ES-I3 (cell line): ENCODE results near the gene SCN4A.

Experiments
- H3K36me3 ChIP-seq: 2 replicates; pipeline ENCODE4 v1.6.1; 2013; ENCODE audit warnings: mild to moderate bottlenecking, low read length, control low read depth, moderate library complexity; ENCODE audit not compliant: insufficient read depth
- H3K4me1 ChIP-seq: 2 replicates; pipeline ENCODE4 v1.6.1; 2013; ENCODE audit warnings: mild to moderate bottlenecking, control low read depth, low read length; ENCODE audit not compliant: insufficient read depth
- H3K9ac ChIP-seq: 2 replicates; pipeline ENCODE4 v1.6.1; 2013; ENCODE audit warnings: low read depth, mild to moderate bottlenecking, low read length, moderate library complexity
- H3K9me3 ChIP-seq: 2 replicates; pipeline ENCODE4 v1.6.1; 2013; ENCODE audit warnings: mild to moderate bottlenecking, low read length, moderate library complexity; ENCODE audit not compliant: control insufficient read depth, insufficient read depth

SCN4A gene

GRCh38 chr17:63945784-63946439, 26.8 kb downstream of the SCN4A start:
- no peak overlapping the region for H3K9ac ChIP-seq
- peaks cover 8% of the 10 kb centered on the region; the same call in 1 of the 2 replicates for H3K4me1 ChIP-seq
- H3K36me3 ChIP-seq = no peaks in the 10 kb centered on the region
- H3K9me3 ChIP-seq = no peaks in the 10 kb centered on the region

- H3K4me1 ChIP-seq = peaks cover 4% of the 10 kb centered on the region; the same call in 1 of the 2 replicates
- no peaks in the 10 kb centered on the region for H3K36me3 ChIP-seq
- no peaks in the 10 kb centered on the region for H3K9me3 ChIP-seq
- H3K9ac ChIP-seq = no peak overlapping the region
These were observed 27.8 kb downstream of the SCN4A start for GRCh38 chr17:63944736-63945499.

DNA sequence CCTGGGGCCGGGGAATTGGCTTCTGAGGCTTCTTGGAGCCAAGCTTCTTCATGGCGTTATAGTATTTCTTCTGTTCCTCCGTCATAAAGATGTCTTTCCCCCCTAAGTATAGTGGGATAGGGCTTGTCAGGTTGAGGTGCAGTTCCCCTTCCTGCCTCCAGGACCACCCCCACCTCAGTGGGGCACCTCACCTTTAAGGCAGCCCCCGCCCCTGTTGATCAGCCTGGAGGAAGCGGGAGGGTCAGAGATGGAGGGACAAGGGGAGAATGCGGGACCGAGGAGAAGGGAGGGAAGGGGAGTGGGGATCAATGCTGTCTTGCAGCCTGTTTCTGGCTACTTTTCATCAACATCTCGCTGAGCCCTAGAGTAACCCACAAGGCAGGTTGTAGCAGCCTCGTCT, 29.0 kb downstream of the SCN4A start:
- H3K9ac ChIP-seq = no peak overlapping the region
- H3K9me3 ChIP-seq = no peaks in the 10 kb centered on the region
- H3K36me3 ChIP-seq = no peaks in the 10 kb centered on the region
- H3K4me1 ChIP-seq = peaks cover 4% of the 10 kb centered on the region; the same call in 1 of the 2 replicates

DNA sequence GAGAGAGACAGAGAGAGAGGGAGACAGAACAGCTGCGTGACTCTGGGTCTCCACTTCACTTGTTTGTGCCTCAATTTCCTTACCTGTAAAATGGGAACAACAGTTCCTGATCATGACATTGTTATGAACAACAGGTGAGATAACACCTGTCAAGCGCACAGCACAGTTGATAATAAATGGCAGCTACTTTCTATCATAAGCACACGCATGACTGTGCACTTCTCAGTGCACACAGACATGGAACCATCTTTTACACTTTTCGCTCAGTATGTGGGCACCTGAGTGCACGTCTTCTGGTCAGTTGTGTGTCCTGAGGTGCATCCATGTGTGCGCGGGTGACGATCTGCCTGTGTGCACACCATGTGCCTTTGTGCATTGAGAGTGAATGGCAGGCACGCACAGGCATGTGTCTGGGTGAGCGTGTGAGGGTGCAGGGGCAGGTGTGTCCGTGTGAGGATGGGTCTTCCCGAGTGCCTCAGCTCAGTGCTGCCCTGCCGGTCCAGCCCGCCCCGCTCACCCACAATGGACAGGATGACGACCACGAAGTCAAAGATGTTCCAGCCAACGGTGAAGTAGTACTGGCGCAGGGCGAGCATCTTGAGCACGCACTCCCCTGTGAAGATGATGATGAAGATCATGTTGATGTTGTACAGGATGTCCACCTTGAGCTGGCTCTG, 30.3 kb downstream of the SCN4A start:
- Histone ChIP-seq H3K9ac (no peak overlapping the region), H3K36me3 (no peaks in the 10 kb centered on the region), H3K4me1 (peaks cover 4% of the 10 kb centered on the region; the same call in 1 of the 2 replicates), H3K9me3 (no peaks in the 10 kb centered on the region)

DNA sequence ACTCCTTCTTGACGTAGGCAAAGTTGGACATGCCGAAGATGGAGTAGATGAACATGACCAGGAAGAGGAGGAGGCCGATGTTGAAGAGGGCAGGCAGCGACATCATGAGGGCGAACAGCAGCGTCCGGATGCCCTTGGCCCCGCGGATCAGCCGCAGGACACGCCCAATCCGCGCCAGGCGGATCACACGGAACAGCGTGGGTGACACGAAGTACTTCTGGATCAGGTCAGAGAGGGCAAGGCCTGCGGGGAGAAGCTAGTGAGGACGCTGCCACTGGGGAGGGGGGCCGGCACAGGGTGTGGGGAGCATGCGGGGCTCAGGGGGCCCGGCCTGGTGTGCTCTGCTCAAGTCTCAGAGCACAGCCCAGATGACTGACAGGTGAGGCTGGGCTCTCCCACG, 31.0 kb downstream of the SCN4A start:
- H3K4me1 ChIP-seq = peaks cover 4% of the 10 kb centered on the region; the same call in 1 of the 2 replicates
- H3K9ac ChIP-seq = no peak overlapping the region
- H3K9me3 ChIP-seq = no peaks in the 10 kb centered on the region
- H3K36me3 ChIP-seq = no peaks in the 10 kb centered on the region

- H3K4me1 ChIP-seq = no peaks in the 10 kb centered on the region; the same call in 1 of the 2 replicates
- H3K9ac ChIP-seq = no peak overlapping the region
- no peaks in the 10 kb centered on the region for H3K36me3 ChIP-seq
- H3K9me3 ChIP-seq = no peaks in the 10 kb centered on the region
These were observed 31.6 kb downstream of the SCN4A start for GRCh38 chr17:63941162-63941561.

- no peaks in the 10 kb centered on the region for H3K36me3 ChIP-seq
- no peak overlapping the region for H3K9ac ChIP-seq
- no peaks in the 10 kb centered on the region for H3K9me3 ChIP-seq
- no peaks in the 10 kb centered on the region; the same call in 1 of the 2 replicates for H3K4me1 ChIP-seq
These were observed 32.1 kb downstream of the SCN4A start for GRCh38 chr17:63940584-63940983.

DNA sequence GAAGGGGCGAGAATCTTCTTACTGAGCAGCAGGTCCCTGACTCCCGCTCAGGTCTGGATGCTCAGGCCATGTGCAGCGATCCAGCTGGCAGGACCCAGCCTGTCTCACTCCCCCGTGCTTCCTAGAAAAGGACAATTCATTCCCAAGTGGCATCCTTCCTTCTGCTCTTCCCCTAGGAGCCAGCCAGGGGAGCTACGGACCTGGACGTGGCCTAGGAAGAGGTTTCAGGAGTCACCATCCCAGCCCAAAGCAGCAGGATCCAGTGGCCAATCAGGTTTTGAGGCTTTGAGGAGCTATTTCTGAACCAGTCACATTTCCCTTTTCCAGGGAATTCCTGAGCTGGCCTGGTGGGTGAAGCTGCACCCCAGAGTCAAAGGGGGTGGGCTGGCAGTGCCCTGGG, 32.8 kb downstream of the SCN4A start:
- Histone ChIP-seq H3K9me3 (no peaks in the 10 kb centered on the region), H3K9ac (no peak overlapping the region), H3K4me1 (no peaks in the 10 kb centered on the region; the same call in 1 of the 2 replicates), H3K36me3 (no peaks in the 10 kb centered on the region)

DNA sequence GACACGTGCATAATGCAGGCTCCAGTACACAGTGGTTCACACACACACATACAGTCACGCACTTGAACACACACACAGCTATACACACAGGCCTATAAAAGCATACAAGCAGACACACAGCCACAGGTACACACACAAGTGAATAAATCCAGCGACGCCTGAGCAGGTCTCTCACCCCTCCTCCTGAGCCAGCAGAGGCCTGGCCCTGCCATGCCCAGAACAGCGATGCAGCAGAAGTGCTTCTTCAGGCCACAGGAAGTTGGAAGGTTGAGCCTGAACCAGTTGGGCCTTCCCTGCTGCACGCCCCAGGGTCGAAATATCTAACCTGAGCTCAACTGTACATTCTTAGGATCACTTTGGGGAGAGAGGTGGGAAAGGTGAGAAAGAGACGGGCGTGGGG, 33.3 kb downstream of the SCN4A start:
- no peaks in the 10 kb centered on the region for H3K9me3 ChIP-seq
- H3K4me1 ChIP-seq = no peaks in the 10 kb centered on the region; the same call in 1 of the 2 replicates
- H3K36me3 ChIP-seq = no peaks in the 10 kb centered on the region
- no peak overlapping the region for H3K9ac ChIP-seq

- no peaks in the 10 kb centered on the region for H3K36me3 ChIP-seq
- H3K9ac ChIP-seq = no peak overlapping the region
- H3K4me1 ChIP-seq = no peaks in the 10 kb centered on the region; the same call in 1 of the 2 replicates
- no peaks in the 10 kb centered on the region for H3K9me3 ChIP-seq
These were observed 34.8 kb downstream of the SCN4A start for GRCh38 chr17:63937920-63938319.

- H3K36me3 ChIP-seq = no peaks in the 10 kb centered on the region
- H3K9me3 ChIP-seq = no peaks in the 10 kb centered on the region
- H3K4me1 ChIP-seq = peaks cover under 1% of the 10 kb centered on the region; the same call in 1 of the 2 replicates
- no peak overlapping the region for H3K9ac ChIP-seq
These were observed 35.4 kb downstream of the SCN4A start for GRCh38 chr17:63937319-63937718.

DNA sequence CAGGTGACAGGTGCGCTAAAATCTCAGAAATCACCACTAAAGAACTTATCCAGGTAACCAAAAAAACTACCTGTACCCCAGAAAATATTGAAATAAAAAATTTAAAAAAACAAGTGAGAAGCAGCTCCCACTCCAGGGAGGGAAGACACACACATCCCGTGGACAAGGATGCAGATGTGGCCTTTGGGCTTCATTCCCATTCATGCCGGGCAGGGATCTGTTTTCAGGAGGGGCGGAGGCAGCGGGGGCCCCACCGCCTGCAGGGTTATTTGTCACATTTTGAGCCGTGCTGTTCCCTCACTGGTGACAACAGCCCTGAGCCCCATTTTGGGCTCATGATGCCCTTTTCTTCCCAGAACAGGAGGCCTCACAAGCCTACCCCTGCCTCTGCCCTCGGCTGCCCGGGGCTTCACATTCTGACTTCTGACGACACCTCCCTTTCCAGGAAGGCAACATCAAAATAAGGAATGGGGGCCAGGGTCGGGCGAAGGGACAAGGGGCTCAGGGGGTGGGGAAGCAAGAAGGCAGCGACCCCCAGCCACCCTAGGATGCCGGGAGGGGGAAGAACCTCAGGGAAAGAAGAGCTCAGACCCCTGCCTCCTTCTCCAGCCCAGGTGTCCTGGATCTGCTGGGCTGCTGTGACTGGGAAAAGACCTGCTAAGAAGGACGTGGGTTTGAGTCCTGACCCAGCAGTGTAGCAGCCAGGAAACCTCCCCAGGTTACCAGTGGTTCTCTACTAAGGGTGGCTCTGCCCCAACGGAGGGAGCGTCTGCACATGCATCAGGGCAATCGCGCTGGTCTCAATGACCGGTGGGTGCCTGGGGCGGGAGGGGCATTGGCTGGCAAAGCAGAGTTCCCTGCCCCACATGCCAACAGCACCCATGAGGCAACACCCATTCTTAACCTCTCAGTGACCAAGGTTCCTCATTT, 38.3 kb downstream of the SCN4A start:
- H3K9ac ChIP-seq = no peak overlapping the region
- peaks cover 16% of the 10 kb centered on the region; the same call in 1 of the 2 replicates for H3K4me1 ChIP-seq

GRCh38 chr17:63933598-63933997, 39.1 kb downstream of the SCN4A start:
- no peaks in the 10 kb centered on the region for H3K36me3 ChIP-seq
- no peaks in the 10 kb centered on the region for H3K9me3 ChIP-seq
- H3K9ac ChIP-seq = no peak overlapping the region
- H3K4me1 ChIP-seq = peaks cover 16% of the 10 kb centered on the region; the same call in 1 of the 2 replicates

More for the DNA sequence above, 38.3 kb downstream of the SCN4A start:
- Histone ChIP-seq H3K9me3 (no peaks in the 10 kb centered on the region), H3K36me3 (no peaks in the 10 kb centered on the region)
